HAP-1 (cell line): ENCODE data around the gene PPM1D.
"Not testable (repeated sequence)": the region's sequence is repeated elsewhere in the genome, so short reads cannot be mapped to it uniquely, and the experiment has no call there.

Source experiments
- DNase-seq, 2 experiments: peaks; one replicate each; pipeline ENCODE4 v3.0.0-alpha.2; 2016 to 2020; ENCODE audit warnings: low spot score in 2 of 2
- H3K27me3 ChIP-seq: fragments of 250-450 bp; sonication (Bioruptor Pico); 2 replicates; pipeline ENCODE4 v1.5.1; 2020; ENCODE audit warnings: low read depth, mild to moderate bottlenecking, moderate library complexity
- H3K36me3 ChIP-seq: fragments of 250-450 bp; sonication (Bioruptor Pico); replicated peaks from 2 replicates; pipeline ENCODE4 v1.5.1; 2020; ENCODE audit warnings: mild to moderate bottlenecking
- H3K4me1 ChIP-seq: fragments of 250-450 bp; sonication (Bioruptor Pico); 2 replicates; pipeline ENCODE4 v1.5.1; 2020; ENCODE audit warnings: mild to moderate bottlenecking
- H3K4me3 ChIP-seq: fragments of 250-450 bp; sonication (Bioruptor Pico); 2 replicates; pipeline ENCODE4 v1.5.1; 2020; ENCODE audit warnings: mild to moderate bottlenecking, moderate library complexity
- H3K9me3 ChIP-seq: fragments of 250-450 bp; sonication (Bioruptor Pico); 2 replicates; pipeline ENCODE4 v1.5.1; 2020; ENCODE audit warnings: mild to moderate bottlenecking, moderate library complexity
- in situ Hi-C: fragments of 300-500 bp; cut with MboI; formaldehyde crosslinking; loops from 3 replicates; pipeline ENCODE4 v1.14.3; 2020; ENCODE audit warnings: low sequenced_read_pairs, inconsistent platforms, mixed read lengths

PPM1D gene

DNA sequence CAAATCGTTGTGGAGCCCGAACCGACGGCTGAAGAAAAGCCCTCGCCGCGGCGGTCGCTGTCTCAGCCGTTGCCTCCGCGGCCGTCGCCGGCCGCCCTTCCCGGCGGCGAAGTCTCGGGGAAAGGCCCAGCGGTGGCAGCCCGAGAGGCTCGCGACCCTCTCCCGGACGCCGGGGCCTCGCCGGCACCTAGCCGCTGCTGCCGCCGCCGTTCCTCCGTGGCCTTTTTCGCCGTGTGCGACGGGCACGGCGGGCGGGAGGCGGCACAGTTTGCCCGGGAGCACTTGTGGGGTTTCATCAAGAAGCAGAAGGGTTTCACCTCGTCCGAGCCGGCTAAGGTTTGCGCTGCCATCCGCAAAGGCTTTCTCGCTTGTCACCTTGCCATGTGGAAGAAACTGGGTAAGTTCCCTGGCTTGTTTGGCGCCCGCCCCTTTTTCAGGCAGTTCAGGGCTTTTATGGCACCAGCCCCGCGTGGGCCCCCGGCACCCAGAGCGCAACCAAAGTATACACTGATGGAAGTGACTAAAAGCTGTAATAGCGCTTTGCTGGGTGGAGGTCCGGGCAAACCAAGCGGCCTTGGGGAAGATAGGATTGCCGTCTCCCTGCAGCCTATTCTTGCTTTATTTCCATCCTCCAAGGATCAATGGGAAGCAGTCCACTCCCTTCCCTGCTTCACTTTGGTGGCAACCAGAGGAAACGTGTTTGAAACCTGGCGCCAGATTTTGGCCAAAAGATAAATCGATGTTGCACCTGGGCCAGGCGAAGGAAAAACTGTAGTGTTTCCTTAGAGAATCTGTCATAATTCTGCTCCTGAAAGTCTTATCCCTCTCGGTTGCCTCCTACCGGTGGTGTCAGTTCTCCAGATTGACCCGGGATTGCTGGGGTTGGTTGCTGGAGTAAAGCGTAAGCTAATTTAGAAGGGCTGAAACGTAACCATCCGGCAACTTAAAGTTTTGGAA, 775 bp downstream of the PPM1D start:
- in situ Hi-C loops: no loop called here
- DNase-seq: peak; percentile 86 to 90
- Histone ChIP-seq H3K9me3 (no peaks in the 10 kb centered on the region), H3K4me1 (peaks cover 30% of the 10 kb centered on the region), H3K4me3 (peak overlapping the region; percentile 94), H3K36me3 (peaks cover 8% of the 10 kb centered on the region), H3K27me3 (no peaks in the 10 kb centered on the region)

DNA sequence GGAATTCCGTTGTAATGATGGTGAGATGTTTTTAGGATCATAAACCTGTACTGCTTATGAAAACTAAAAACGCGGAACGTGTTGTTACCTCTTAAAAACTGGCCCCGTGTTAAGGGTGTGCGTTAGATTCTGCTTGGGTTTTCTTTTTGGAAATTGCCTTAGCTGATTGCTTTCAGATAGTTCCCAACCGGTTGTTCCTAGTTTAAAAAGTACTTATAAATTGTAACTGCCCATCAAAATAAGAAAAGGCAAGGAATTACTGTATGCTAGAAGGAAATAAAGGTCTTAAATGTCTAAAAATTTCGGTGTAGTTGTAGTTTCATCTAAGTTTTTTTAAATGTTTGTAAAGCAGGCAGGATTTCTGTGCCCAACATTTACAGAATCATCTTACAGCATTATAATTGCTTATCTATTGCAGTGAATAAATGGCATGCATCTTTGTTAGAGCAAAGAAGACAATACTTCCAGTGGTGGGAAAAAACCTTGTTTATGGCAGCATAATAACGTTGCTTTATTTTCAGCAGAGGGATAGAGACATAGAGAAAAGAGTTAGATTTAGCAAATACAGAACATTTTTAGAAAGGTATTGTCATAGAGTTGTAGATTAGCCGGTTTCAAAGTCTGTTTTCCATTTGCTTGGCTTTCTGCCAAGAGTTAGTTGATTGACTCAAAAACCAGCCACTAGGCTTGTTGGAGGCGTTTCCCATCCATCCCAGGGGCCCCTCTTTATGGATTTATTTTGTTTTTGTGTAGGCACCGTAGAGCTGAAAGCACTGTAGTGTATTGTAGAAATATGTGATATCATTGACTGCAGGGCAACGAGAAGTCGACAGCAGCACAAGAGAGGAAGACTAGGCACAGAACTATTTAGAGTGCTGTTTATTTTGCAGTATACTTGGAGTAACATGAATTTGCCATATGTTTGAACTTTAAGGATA, 1.7 kb downstream of the PPM1D start:
- Histone ChIP-seq H3K4me1 (peaks cover 38% of the 10 kb centered on the region), H3K27me3 (no peaks in the 10 kb centered on the region), H3K4me3 (peak overlapping the region; percentile 94), H3K36me3 (peaks cover 8% of the 10 kb centered on the region), H3K9me3 (no peaks in the 10 kb centered on the region)
- in situ Hi-C loops: no loop called here
- peak; percentile 83 to 84 for DNase-seq

DNA sequence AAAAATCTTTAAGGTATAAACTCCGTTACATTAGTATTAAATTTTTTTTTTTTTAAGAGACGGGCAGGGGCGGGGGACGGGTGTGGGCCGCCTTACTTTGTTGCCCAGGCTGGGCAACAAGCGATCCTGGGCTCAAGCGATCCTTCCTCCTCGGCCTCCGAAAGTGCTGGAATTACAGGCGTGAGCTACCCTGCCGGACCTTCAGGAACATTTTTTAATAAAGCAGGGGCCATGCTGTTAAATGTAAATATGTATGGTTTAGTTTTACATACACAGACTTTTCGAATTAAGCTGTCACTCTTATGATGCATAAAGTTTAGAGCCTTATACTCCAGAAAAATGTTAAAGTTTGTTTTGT, 2.4 kb downstream of the PPM1D start:
- Histone ChIP-seq H3K4me1 (peaks cover 38% of the 10 kb centered on the region), H3K9me3 (no peaks in the 10 kb centered on the region), H3K27me3 (no peaks in the 10 kb centered on the region), H3K4me3 (peak overlapping the region; percentile 94), H3K36me3 (peaks cover 8% of the 10 kb centered on the region)
- in situ Hi-C loops: no loop called here
- DNase-seq: peak in 1 of 2 experiments; percentile 40

DNA sequence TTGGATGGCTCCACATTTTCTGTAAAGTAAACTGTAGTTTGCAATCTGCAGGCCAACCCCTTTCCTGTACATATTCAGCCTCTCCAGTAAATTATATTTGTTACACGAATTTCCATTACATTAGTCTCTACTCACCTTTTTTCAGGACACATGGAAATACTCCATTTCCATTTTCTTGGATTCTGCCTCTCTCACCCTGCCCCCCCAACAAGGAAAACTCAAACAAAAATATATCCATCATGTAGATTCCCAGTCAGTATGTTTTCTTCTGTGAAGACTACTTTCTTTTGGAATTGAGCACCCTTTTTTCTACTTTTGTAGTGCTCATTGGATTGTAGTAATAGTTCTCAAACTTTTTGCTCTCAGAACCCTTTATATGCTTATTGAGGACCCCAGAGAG, 2.9 kb downstream of the PPM1D start:
- peak overlapping the region; percentile 94 for H3K4me3 ChIP-seq
- no peaks in the 10 kb centered on the region for H3K9me3 ChIP-seq
- in situ Hi-C loops: no loop called here
- peaks cover 8% of the 10 kb centered on the region for H3K36me3 ChIP-seq
- no peaks in the 10 kb centered on the region for H3K27me3 ChIP-seq
- no peak for DNase-seq
- H3K4me1 ChIP-seq: peaks cover 40% of the 10 kb centered on the region

DNA sequence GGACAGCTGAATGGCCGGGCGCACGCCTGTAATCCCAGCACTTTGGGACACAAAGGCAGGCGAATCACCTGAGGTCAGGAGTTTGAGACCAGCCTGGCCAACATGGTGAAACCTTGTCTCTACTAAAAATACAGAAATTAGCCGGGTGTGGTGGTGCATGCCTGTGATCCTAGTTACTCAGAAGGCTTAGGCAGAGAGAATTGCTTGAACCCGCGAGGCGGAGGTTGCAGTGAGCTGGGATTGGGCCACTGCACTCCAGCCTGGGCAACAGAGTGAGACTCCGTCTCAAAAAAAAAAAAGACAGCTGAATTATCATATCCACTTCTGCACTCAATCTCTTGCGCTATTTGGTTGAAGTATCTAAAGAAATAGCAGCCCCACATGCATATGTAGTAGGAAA, 3.5 kb downstream of the PPM1D start:
- DNase-seq: peak in 1 of 2 experiments; percentile 43
- H3K4me1 ChIP-seq: peaks cover 40% of the 10 kb centered on the region
- H3K36me3 ChIP-seq, in situ Hi-C loops, H3K27me3 ChIP-seq, H3K9me3 ChIP-seq: not testable (repeated sequence)
- peak overlapping the region; percentile 94 for H3K4me3 ChIP-seq

DNA sequence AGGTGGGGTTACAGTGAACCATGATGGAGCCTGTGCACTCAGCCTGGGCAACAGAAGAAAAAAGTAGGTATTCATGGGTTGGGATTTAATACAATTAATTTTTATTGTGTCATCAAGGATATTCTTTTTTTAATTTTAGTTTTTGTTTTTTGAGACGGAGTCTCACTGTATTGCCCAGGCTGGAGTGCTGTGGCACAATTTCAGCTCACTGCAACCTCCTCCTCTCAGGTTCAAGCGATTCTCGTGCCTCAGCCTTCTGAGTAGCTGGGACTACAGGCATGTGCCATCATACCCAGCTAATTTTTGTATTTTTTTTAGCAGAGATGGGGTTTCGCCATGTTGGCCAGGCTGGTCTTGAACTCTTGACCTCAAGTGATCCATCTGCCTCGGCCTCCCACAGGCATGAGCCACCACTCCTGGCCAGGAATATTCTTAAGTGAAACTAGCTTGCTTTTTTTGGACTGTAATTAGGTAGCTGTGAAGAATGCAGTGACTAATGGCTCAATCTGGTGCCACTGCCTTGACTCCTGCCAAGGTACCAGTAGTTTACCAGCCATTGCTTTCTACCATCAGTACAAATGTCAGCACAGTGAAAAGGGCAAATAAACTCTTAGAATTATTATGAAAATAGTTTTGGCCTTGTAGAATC, 4.8 kb downstream of the PPM1D start:
- in situ Hi-C loops: no loop called here
- no peaks in the 10 kb centered on the region for H3K9me3 ChIP-seq
- H3K27me3 ChIP-seq: no peaks in the 10 kb centered on the region
- peaks cover 8% of the 10 kb centered on the region for H3K36me3 ChIP-seq
- peaks cover 33% of the 10 kb centered on the region for H3K4me1 ChIP-seq
- no peak overlapping the region for H3K4me3 ChIP-seq
- no peak for DNase-seq

DNA sequence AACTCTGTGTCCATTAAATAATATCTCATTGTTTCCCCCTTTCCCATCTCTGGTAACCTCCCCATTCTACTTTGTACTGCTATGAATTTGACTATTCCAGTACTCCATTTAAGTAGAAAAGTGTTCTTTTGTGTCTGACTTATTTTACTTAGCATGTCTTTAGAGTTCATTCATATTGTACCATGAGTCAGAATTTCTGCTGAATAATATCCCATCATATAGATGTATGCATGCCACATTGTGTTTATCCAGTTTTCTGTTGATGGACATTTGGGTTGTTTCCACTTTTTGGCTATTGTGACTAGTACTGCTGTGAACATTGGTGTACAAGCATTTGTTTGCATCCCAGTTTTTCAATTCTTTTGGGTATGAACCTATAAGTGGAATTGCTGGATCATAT, 6.0 kb downstream of the PPM1D start:
- no peak overlapping the region for H3K4me3 ChIP-seq
- peak in 1 of 2 experiments; percentile 80 for DNase-seq
- peaks cover 39% of the 10 kb centered on the region for H3K4me1 ChIP-seq
- no peaks in the 10 kb centered on the region for H3K9me3 ChIP-seq
- in situ Hi-C loops: no loop called here
- H3K36me3 ChIP-seq: no peaks in the 10 kb centered on the region
- H3K27me3 ChIP-seq: no peaks in the 10 kb centered on the region

DNA sequence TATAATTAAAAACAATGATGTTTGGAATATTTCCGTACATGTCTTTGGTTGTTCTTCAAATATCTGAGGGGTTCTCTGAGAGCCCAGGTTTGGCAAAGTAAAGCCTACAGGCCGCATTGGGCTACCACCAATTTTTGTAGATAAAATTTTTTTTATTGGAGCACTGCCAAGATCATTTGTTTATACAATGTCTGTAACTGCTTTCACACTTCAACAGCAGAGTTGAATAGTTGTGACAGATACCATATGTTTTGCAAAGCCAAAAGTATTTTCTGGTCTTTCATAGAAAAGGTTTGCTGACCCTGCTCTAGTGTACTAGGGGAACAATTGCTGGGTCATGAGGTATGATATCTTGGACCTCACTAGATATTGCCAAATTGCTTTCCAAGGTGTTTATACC, 10.5 kb downstream of the PPM1D start:
- Histone ChIP-seq H3K36me3 (no peaks in the 10 kb centered on the region), H3K4me1 (peaks cover 20% of the 10 kb centered on the region), H3K27me3 (no peaks in the 10 kb centered on the region), H3K9me3 (no peaks in the 10 kb centered on the region), H3K4me3 (no peak overlapping the region)
- DNase-seq: no peak
- in situ Hi-C loops: no loop called here

DNA sequence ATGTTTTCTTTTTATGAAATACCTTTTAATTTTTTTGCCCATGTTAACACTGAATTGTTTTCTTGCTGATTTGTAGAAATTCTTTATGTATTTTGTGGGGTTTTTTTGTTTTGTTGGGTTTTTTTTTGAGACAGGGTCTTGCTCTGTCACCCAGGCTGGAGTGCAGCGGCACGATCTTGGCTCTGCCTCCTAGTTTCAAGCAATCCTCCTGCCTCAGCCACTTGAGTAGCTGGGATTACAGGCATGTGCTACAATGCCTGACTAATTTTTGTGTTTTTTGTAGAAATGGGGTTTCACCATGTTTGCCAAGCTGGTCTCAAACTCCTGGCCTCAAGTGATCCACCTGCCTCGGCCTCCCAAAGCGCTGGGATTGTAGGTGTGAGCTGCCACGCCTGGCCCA, 11.3 kb downstream of the PPM1D start:
- H3K36me3 ChIP-seq, H3K27me3 ChIP-seq, DNase-seq, H3K4me3 ChIP-seq, H3K9me3 ChIP-seq, in situ Hi-C loops: not testable (repeated sequence)
- peaks cover 14% of the 10 kb centered on the region for H3K4me1 ChIP-seq

DNA sequence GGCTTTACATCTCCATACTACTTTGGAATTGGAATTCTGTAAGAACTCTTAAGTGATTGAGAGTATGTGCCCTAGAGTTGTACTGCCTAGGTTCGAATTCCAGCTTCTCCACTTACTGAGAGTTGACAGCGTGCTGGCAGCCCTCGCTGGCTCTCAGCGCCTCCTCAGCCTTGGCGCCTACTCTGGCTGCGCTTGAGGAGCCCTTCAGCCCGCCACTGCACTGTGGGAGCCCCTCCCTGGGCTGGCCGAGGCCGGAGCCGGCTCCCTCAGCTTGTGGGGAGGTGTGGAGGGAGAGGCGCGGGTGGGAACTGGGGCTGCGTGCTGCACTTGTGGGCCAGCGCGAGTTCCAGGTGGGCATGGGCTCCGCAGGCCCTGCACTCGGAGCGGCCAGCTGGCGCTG, 13.3 kb downstream of the PPM1D start:
- no peak overlapping the region for H3K4me3 ChIP-seq
- H3K27me3 ChIP-seq: no peaks in the 10 kb centered on the region
- in situ Hi-C loops: no loop called here
- no peaks in the 10 kb centered on the region for H3K36me3 ChIP-seq
- peaks cover 7% of the 10 kb centered on the region for H3K4me1 ChIP-seq
- no peaks in the 10 kb centered on the region for H3K9me3 ChIP-seq
- no peak for DNase-seq

DNA sequence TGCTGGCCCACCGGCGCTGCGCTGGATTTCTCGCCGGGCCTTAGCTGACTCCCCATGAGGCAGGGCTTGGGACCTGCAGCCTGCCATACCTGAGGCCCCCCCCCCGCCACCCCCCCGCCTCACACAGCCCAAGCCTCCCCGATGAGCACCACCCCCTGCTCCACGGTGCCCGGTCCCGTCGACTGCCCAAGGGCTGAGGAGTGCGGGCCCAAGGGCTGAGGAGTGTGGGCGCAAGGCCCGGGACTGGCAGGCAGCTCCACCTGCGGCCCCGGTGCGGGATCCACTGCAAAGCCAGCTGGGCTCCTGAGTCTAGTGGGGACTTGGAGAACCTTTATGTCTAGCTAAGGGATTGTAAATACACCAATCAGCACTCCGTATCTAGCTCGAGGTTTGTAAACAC, 13.8 kb downstream of the PPM1D start:
- H3K36me3 ChIP-seq, in situ Hi-C loops, H3K27me3 ChIP-seq, H3K4me1 ChIP-seq, DNase-seq, H3K9me3 ChIP-seq, H3K4me3 ChIP-seq: not testable (repeated sequence)

DNA sequence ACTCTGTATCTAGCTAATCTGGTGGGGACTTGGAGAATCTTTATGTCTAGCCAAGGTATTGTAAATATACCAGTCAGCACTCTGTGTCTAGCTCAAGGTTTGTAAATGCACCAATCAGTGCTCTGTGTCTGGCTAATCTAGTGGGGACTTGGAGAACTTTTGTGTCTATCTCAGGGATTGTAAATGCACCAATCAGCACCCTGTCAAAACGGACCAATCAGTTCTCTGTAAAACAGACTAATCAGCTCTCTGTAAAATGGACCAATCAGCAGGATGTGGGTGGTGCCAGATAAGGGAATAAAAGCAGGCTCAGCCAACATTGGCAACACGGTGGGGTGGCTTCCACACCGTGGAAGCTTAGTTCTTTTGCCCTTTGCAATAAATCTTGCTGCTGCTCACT, 14.3 kb downstream of the PPM1D start:
- H3K4me3 ChIP-seq, H3K9me3 ChIP-seq, in situ Hi-C loops, H3K27me3 ChIP-seq, DNase-seq, H3K36me3 ChIP-seq, H3K4me1 ChIP-seq: not testable (repeated sequence)

DNA sequence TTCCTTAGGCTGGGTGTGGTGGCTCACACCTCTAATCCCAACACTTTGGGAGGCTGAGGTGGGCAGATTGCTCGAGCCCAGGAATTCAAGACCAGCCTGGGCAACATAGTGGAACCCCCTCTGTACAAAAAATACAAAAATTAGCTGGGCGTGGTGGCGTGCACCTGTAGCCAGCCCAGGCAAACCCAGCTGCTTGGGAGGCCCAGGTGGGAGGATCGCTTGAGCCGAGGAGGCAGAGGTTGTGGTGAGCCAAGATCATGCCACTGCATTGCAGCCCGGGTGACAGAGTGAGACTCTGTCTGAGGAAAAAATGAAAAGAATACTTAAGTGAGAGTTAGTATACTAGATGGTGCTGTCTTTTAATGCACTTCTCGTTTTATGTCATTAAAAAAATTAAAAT, 15.1 kb downstream of the PPM1D start:
- in situ Hi-C loops: no loop called here
- H3K4me3 ChIP-seq: no peak overlapping the region
- H3K9me3 ChIP-seq: no peaks in the 10 kb centered on the region
- no peak for DNase-seq
- no peaks in the 10 kb centered on the region for H3K36me3 ChIP-seq
- H3K4me1 ChIP-seq: peaks cover 6% of the 10 kb centered on the region
- H3K27me3 ChIP-seq: no peaks in the 10 kb centered on the region
